ENCODE data around the gene VPS33B.
"Not testable (repeated sequence)": the region's sequence is repeated elsewhere in the genome, so short reads cannot be mapped to it uniquely, and the experiment has no call there.

The VPS33B gene

DNA sequence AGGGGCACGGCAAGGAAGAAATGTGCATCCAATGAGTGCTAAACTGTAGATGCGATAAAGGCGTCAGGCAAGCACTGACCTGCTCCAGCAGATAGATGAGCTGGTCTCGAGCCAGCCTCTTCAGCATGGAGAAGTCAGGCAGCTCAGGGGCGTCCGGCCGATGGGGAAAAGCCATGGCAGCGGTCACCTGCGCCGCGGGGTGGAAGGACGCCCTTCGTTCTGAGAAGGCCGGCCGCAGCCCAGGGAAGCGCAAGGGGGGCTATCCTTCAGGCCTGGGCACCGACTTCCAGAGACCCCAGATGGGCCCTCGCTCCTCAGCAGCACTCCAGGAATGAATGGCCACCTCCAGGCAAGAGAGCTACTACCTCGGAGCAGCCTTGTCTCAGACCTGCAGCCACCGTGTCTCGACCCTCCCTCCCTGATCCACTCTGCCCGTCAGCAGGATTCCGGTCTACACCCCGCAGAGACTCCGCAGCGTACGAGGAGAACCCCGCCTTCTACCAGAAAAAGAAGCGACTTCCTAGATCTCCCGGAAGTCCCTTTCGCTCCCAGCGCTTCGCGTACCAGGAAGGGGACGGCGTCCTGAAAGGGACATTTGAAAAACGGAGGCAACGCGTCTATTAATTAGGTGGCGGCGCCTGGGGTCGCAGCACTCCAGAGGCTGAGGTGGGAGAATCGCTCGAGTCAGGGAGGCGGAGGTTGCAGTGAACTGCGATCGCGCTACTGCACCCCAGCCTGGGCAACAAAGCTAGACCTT, at the start of gene VPS33B:
Gene VPS33B, minus strand, starts transcription at position 520 of the 757 bp plus-strand sequence. Its CDS starts 345 bp downstream, at position 175.
- peak; percentile 79 to 86 for DNase-seq

DNA sequence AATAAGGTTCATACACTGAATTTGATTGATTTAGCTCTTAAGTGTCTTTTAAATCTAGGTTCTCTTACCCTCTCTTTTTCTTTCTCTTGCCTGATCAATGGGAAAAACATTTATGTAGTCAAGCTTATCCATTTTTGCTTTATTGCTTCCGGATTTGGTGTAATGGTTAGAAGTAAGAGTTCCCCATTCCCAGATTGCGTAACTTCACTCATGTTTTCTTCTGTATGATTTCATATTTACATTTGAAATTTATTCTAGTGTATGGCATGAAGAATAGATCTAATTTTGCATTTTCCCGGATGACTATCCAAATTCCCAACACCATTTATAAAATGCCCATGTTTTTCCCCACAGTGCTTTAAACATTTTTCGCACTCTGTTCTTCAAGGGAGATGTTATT, 49.8 kb upstream of the VPS33B start:
- DNase-seq, result no peak

DNA sequence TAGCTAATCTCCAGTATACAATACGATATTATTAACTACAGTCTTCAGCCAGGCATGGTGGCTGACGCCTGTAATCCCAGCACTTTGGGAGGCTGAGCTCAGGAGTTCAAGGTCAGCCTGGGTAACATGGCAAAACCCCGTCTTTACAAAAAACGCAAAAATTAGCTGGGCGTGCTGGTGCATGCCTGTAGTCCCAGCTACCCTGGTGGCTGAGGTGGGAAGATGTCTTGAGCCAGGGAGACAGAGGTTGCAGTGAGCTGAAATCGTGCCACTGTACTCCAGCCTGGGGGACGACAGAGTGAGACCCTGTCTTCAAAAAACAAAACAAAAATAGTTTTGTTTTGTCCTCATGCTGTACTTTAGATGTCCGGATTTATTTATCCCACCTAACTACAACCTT, 48.5 kb upstream of the VPS33B start:
- no peak for DNase-seq

DNA sequence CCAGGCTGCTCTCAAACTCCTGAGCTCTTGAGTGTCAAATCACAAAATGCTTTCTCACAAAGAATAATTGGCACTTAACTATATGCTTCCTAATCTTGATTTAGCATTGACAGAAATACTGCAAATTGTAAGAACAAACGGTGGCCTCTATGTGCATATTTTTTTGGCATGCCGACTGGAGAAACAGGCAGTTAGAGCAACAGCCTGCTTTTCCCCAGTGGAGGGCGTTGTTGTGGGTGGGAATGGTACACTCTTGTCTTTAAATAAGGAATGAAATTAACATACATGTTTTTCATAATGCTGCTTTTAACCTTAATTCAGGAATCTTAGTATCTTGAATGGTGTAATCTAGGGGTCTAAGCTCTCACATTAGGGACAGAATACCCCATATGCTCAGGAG, 46.6 kb upstream of the VPS33B start:
- no peak for DNase-seq

DNA sequence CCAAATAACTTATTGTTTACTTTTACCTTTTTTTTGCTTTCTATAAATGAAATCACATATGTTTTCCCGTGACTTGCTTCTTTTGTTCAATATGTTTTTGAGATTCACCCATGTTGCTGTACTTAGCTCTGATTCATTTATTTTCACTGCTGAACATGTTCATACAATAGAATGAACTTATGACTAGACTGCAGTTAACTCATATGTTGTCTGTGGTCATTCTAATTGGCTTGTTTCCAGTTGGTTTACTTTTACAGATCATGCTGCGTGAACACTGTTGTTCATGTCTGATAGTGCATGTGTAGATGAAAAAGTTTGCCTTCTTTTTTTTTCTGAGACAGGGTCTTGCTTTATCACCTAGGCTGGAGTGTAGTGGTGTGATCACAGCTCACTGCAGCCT, 46.0 kb upstream of the VPS33B start:
- DNase-seq, result no peak

DNA sequence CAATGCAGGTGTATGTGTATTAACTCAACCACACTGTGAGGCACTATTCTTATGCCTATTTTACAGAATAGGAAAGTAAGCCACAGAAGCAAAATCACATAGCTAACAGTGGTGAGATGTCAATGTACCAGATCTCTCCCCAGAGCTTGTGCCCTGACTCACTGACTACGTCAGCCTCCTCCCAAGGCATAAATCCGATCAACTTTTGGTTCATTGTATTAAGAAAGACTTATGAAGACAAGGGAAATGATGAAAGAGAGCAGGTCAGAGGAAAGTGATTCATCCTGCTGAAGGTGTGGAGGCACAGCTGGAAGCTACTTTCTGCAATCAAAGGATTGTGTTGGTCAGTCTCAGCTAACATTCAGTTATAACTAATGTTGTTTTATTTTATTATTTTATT, 44.6 kb upstream of the VPS33B start:
- no peak for DNase-seq

DNA sequence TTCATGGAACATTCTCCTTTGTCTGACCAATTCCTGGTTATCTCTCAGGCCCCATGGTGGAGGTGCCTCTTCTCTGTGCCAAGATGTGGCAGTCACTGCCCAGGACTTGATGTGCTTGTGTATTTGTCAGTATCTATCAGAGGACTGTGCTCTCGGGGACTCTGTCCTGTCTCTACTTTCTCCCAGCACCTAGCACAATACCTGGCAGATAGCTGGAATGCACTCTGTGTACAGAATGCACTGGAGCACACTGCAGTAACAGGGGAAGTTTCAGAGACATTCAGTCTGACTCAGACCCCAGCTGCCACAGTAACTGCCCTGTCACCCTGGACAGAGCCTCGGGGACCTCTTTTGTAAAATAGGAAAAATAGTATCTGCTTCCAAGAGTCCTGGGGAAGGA, 43.1 kb upstream of the VPS33B start:
- DNase-seq, result no peak

DNA sequence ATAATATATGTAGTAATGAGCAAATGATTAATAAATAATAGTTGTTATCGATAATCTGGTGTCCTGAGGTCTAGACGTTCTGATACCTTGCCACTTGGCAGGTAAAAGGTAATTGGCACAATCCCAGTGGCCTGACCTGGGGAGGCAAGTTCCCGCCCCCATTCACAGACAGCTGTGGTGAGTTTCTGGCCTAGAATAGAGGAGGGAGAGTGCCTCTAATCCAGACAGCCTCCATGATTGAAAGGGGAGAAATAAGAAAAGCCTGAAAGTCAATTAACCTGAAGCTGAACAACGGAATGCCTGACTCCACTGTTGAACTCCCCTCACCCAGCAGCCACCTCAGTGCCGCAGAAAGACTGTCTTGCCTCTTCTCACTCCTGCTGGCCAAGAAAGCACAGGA, 39.6 kb upstream of the VPS33B start:
- DNase-seq, result no peak

DNA sequence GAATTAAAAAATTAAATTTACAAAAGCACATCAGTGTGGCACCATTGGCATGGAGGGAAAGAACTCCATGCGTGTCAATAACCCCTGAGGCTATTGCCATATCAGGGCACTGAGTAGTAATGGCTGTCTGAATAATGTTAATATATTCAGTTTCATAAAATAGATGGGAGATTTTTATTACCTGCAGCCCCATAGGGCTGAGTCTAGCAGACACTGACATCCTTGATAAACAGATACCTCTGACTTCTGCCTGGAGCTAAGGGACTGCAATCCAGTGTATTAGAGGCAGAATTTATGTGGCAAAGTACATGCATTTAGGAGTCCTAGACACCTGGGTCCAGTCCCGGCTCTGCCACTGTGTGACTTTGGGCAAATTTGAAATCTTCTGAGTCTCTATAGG, 38.8 kb upstream of the VPS33B start:
- DNase-seq, result no peak

DNA sequence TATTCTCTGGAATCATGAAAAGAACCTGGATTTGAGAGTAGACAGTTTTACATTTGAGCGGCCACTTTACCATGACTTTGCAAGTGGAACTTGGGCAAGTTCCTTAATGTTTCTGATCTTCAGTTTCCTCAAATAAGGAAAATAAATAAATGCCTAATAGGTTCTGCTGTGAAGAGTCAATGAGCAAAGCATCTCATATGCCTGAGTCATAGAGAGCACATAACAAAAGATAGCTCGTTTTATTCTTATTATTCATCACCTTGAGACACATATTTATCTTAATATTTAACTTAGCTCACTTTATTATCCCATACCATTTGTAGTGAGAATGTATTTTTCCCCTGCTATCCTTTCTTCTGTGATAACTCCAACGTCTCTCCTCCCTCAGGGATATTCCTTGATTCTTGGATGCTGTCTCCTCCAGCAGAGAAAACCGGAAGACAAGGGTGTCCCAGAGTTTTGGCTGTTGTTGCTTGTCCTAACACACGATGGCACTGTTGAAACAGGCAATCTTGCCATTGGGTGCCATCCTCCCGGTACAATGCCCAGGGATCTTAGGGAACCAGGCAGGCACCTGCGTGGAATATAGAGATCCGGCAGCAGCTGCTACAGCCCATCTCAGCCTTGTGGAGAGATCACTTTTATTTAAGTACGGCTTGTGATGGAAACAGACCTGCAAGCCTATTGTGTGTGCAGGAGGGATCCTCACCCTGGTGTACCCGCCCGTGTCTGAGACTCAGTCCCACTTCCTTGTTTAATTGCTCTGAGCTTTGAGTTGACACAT, 33.3 kb upstream of the VPS33B start:
- peak; percentile 11 to 43 for DNase-seq

DNA sequence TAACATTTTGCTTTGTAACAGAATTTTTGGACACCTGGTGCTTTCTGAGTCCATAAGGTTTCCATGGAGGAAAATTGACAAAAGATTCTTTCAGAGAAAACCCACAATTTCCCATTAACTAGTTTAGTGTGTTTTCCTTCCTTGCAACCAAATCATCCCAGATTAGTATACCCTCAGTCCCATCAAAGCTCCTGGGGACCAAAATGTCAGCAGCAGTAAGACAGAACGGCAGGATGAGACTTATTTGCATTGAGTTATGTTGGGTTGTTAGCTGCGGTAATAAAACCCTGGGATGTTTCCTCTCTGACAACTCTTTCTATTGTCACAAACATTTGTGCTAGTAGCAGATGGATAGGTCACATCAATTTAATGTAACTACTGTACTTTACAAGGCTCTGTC, 32.4 kb upstream of the VPS33B start:
- no peak for DNase-seq

DNA sequence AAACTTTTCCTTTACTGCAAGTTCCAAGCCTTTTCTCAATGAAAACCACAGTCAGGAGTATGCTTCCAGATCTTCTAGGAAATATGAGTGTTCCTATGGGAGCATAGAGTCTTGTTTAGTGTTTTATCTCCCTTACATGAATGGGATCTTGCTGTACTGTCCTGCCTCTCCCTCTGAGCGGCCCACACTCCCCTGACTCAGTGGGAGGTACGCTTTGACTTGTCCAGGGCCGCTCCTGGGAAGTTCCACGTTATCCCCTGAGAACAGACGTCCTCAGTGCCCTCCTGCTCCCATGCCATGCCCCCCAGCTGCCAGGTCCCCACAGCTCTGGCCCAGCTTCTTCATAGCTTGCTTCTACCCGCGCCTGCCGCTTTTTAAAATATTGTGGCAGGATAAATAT, 28.9 kb upstream of the VPS33B start:
- DNase-seq, result no peak

DNA sequence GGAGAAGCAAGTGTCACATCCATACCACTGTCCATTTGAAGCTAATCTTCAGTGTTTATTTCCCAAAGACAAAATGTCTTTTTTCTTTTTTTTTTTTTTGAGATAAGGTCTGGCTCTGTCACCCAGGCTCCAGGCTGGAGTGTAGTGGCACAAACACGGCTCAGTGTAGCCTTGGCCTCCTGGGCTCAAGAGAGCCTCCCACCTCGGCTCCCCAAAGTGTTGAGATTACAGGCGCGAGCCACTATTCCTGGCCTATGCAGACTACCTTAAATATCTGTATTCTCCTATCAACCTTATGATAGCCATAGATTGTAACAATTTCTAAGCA, 27.7 kb upstream of the VPS33B start:
- no peak for DNase-seq

DNA sequence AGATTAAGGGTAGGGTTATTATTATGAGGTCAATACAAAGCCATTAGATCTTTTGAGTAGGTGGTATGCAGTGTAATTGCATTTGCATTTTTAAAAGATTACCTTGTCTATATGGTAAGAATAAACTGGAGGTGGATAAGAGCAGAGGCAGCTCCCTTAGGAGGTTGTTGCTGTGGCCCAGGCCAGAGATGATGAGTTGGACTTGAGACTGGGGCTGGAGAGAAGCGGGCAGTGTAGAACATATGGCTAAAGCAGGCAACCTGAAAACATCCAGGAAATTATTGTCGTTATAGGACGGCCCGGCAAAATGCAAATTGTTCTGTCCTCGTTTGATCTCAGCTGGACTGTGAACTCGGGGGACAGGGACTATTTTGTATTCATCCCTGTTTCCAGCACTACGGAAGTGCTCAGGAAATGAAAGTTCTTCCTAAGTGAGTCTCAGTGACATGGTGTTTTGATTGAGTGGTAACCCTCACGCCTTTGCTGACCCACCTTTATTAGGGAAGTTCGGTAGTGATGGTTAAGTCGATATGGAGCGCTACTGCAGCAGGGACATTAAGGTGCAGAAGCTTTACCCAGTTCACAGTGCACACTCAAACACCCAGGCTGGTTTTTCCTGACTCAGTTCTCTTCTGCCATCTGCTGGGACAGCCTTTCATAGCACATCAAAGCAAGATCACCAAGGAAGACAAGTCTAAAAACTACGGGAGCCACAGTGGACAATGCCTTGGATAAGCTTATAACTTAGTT, 27.2 kb upstream of the VPS33B start:
- peak; percentile 62 to 75 for DNase-seq

DNA sequence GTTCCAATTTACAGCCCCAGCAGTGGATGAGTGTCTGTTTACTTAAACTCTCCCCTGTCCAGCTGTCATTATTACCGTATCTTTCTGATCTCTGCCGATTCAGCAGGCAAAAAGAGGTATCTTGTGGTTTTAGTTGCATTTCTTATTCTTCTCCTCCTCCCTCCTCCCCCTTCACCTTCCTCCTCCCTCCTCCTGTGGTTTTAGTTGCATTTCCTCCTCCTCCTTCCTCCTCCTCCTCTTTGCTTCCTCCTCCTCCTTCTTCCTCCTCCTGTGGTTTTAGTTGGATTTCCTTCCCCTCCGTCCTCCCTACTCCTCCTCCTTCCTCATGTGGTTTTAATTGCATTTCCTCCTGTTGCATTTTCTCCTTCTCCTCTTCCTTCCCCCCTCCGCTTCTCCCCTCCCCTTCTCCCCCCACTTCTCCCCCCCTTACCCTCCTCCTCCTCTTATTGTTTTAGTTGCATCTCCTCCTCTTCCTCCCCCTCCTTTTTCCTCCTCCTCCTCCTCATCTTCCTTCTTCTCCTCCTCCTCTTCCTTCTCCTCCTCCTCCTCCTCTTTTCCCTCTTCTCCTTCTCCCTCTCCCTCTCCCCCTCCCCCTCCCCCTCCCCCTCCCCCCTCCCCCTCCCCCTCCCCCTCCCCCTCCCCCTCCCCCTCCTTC, 25.3 kb upstream of the VPS33B start:
- peak in 1 of 2 donors; percentile 7 for DNase-seq

DNA sequence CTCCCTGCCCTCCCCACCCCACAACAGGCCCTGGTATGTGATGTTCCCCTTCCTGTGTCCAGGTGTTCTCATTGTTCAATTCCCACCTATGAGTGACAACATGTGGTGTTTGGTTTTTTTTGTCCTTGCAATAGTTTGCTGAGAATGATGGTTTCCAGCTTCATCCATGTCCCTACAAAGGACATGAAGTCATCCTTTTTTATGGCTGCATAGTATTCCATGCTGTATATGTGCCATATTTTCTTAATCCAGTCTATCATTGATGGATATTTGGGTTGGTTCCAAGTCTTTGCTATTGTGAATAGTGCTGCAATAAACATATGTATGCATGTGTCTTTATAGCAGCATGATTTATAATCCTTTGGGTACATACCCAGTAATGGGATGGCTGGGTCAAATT, 23.7 kb upstream of the VPS33B start:
- not testable (repeated sequence) for DNase-seq

DNA sequence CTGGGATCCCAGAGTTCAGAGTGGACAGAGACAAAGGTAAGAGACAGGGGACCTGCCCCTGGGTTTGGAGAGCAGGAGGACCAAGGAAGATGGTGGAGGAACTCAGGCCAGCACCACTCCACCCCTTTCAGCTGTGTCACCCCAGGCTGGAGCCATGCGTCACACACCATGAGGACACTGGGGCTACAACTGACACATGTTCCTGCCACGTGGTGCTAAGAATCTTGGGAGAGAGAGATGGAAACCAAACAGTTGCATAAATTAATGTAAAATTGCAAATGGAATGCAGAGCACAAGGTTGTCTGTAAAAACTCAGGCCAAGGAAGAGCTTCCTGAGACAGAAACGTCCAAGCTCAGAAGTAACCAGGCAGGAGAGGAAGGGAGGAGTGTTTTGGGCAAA, 22.7 kb upstream of the VPS33B start:
- no peak for DNase-seq

DNA sequence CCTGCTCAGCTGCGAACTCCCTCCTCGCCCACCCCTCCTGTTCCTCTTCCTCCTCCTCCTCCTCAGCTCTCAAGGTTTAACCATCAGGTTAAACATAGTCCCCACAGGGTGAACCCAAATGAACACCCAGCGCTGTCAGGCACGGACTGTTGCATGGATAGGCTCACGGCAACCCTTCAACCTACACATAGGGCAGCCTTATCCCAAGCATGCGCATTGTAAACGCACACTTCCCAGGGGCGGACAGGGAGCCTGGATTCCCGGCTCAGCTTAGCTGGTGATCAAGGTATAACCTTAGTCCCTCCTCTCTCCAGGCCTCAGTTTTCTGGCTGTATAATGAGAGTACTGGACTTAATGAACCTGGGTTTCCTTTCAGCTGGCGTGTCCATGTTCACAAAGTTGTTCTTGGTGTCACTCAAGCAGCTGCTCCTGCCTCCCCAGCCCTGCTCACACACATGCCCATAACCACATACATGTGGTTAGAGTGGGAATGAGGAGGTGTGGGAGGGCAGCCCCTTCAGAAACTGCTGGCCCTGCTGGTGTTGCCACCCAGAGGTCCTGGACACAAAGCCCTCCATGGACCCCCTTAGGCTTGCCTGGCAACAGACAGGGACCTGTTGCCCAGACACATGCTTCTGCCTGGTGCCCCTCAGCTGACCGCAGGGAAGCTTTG, 20.9 kb upstream of the VPS33B start:
- DNase-seq, result no peak

DNA sequence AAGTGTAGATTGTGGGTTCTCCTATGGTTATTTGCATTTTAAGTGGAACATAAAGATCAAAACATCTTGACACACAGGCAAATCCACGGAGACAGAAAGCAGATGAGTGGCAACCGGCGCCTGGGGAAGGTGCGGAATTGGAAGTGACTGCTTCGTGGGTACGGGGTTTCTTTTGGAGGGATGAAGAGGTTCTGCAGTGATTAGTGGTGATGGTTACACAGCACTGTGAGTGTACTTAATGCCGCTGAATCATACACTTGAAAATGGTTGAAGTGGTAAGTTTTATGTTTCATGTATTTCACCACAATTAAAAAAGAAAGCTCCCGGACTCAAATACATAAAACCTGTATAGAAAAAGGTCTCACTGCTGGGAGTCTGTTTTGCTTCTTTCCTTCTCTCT, 18.5 kb upstream of the VPS33B start:
- no peak for DNase-seq

DNA sequence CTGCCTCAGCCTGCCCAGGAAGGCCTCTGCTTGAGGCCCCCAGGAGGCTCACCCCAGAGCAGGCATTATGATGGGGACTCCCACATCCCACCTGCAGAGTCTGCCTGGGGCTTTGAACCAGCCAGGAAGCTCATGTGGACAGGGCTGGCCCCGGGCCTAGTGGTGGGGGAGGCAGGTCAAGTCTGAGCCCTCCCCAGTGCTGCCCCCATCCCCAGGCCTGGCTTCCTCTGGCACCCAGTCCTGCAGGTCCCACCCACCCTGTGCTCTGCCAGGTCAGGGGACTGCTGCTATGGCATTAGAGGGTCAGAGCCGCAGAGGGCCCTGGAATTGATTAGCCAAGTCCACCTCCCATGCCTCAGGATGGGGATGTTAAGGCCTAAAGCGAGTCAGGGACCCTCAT, 17.6 kb upstream of the VPS33B start:
- no peak for DNase-seq

DNA sequence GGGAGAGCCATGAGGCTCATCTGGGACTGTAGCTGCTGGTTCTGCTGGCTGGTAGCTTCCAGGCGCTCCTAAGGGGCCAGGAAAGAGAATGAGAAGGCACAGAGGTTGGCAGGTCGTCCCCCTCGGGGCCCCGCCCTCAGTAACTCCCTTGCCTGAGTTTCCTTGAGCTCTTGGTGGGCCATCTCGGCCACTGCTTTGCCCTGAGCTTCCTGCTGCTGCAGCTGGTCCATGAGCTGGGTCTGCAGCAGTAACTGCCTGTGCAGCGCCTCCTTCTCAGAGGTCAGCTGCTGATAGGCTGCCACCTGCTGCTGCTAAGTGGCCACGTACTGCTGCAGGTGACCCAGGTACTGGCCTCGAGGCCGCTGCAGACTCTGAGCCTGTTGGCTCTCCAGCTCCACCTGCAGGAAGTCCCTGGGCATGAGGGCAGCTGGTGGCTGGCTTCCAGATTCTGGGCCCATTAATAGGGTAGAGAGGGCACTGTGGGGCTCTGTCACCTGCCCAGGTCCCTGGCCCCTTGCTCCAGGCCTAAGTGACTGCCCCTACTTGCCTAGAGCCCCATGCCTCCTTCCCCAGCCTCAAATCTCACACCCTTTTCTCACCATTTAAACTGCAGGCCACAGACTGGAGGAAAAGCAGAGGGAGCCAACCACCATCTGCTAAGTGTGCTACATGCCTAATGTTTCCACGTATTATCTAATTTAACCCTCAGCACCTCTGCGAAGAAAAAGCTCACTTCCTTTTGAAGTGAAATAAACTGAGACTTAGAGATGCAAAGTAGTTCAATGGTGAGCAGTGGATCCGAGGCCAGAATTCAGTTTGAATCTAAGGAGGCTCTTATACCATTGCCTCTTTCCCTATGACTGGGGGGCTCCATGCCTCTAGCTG, 10.8 kb upstream of the VPS33B start:
- peak; percentile 51 to 67 for DNase-seq

DNA sequence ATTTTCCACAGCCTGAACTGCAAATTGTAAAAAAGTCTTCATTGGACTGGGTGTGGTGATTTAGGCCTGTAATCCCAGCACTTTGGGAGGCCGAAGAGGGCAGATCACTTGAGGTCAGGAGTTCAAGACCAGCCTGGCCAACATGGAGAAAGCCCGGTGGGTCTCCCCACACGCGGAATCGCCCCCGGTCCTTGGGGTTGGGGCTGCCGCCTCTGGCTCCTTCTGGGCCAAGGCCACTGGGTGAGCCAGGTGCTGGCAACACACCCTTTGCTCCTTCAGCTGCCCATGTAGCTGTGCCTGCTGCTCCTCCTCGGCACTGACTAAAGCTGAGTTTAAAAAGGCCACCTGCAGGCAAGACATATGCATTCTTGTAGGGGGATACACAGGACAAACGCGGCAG, 9.4 kb upstream of the VPS33B start:
- no peak for DNase-seq
